Endothelial cell of umbilical vein (primary cell): Measurements from ENCODE around the gene SORCS1. TPM values are rescaled to one million over a fixed set of nuclear protein-coding genes. Genes with fewer than 3 reads are reported as not detected.

Experiments used
- BruUV-seq: library from RNA; stranded (reverse); fragments of 400-500 nt; replicated peaks from 2 replicates; lab custom pipeline; 2021; lab: Mats Ljungman, UMichigan
- CTCF ChIA-PET: fragments of 300-600, 350-600 bp; sonication (Branson Sonifier 250); formaldehyde crosslinking; loops from one replicate; lab custom pipeline; 2021; ENCODE audit warnings: antibody characterized with exemption, inconsistent platforms; lab: Charles Lee
- POLR2A ChIA-PET: fragments of 300-600, 350-600 bp; sonication (Branson Sonifier 250); formaldehyde crosslinking; loops from one replicate; lab custom pipeline; 2021; ENCODE audit warnings: antibody characterized with exemption, inconsistent platforms; lab: Charles Lee
- DNase-seq: peaks from one replicate; pipeline ENCODE4 v3.0.0-alpha.2; 2011; ENCODE audit warnings: low read depth, low spot score
- FAIRE-seq: peaks from 2 replicates; lab custom pipeline; 2011; peaks lifted over from hg19 to GRCh38; lab: Jason Lieb, UNC
- H2AFZ ChIP-seq: 2 replicates; pipeline ENCODE4 v1.6.0; 2012; ENCODE audit warnings: low read depth, low read length, control low read depth, inconsistent platforms
- H3K27ac ChIP-seq: 2 replicates; pipeline ENCODE4 v1.5.1; 2011; ENCODE audit warnings: low read depth, mild to moderate bottlenecking, control low read depth, low read length, moderate library complexity; ENCODE audit not compliant: insufficient read depth
- H3K27me3 ChIP-seq, 2 experiments: 2 replicates each; pipeline versions ENCODE4 v1.6.0 to v1.6.1; 2011; ENCODE audit warnings: low read length in 2 of 2, mixed read lengths in 1 of 2; ENCODE audit not compliant: control insufficient read depth in 2 of 2, insufficient read depth in 2 of 2
- H3K36me3 ChIP-seq, 2 experiments: 2 replicates in 1 of 2; 3 replicates in 1 of 2; pipeline ENCODE4 v1.5.1; 2011; ENCODE audit warnings: low read length in 2 of 2, mild to moderate bottlenecking in 1 of 2, moderate library complexity in 1 of 2; ENCODE audit not compliant: control insufficient read depth in 2 of 2, insufficient read depth in 2 of 2; ENCODE audit errors: extremely low read depth in 1 of 2
- H3K4me1 ChIP-seq: 3 replicates; pipeline ENCODE4 v1.5.1; 2011; ENCODE audit warnings: mild to moderate bottlenecking, low read length; ENCODE audit not compliant: control insufficient read depth, insufficient read depth; ENCODE audit errors: extremely low read depth
- H3K4me2 ChIP-seq: 2 replicates; pipeline ENCODE4 v1.6.1; 2011; ENCODE audit warnings: low read length, control low read depth, mixed read lengths; ENCODE audit not compliant: insufficient read depth
- H3K4me3 ChIP-seq, 3 experiments: fragments of 200-600 bp in 1 of 3; sonication (generic), shearing (Covaris generic) in 1 of 3; replicated peaks in 1 of 3; 2 replicates each; pipeline ENCODE4 v1.5.1; 2011 to 2016; ENCODE audit warnings: control low read depth in 3 of 3, low read length in 3 of 3, mild to moderate bottlenecking in 2 of 3, inconsistent platforms in 1 of 3, low read depth in 1 of 3, moderate library complexity in 1 of 3; ENCODE audit not compliant: insufficient read depth in 1 of 3
- H3K79me2 ChIP-seq: 2 replicates; pipeline ENCODE4 v1.6.0; 2012; ENCODE audit warnings: low read length, inconsistent platforms; ENCODE audit not compliant: control insufficient read depth, insufficient read depth
- H3K9ac ChIP-seq: replicated peaks from 2 replicates; pipeline ENCODE3; 2011; ENCODE audit warnings: low read length, control low read depth; ENCODE audit not compliant: insufficient read depth; ENCODE audit errors: extremely low read depth
- H3K9me1 ChIP-seq: replicated peaks from 3 replicates; pipeline ENCODE4 v1.6.0; 2011; ENCODE audit warnings: mild to moderate bottlenecking, low read length; ENCODE audit not compliant: control insufficient read depth, insufficient read depth; ENCODE audit errors: extremely low read depth
- H3K9me3 ChIP-seq: replicated peaks from 2 replicates; pipeline ENCODE4 v1.5.1; 2012; ENCODE audit warnings: low read length, inconsistent platforms; ENCODE audit not compliant: control insufficient read depth, insufficient read depth
- H4K20me1 ChIP-seq: replicated peaks from 2 replicates; pipeline ENCODE3; 2011; ENCODE audit warnings: mild to moderate bottlenecking, low read length; ENCODE audit not compliant: control insufficient read depth, insufficient read depth; ENCODE audit errors: extremely low read depth
- CTCF ChIP-seq, 2 donors: IDR thresholded peaks; 1 replicate in 1 of 2; 2 replicates in 1 of 2; pipeline ENCODE4 v1.5.1; 2011; ENCODE audit warnings: low read length in 2 of 2, mild to moderate bottlenecking in 2 of 2, moderate library complexity in 2 of 2, control low read depth in 1 of 2, inconsistent platforms in 1 of 2, low read depth in 1 of 2; ENCODE audit not compliant: insufficient read depth in 1 of 2; ENCODE audit errors: extremely low read depth in 1 of 2
- EZH2 ChIP-seq: IDR thresholded peaks from 2 replicates; pipeline ENCODE4 v1.6.1; 2012; ENCODE audit warnings: borderline replicate concordance, low read depth, mild to moderate bottlenecking, moderate library complexity, low read length, inconsistent platforms; ENCODE audit not compliant: severe bottlenecking
- FOS ChIP-seq: IDR thresholded peaks from 2 replicates; pipeline ENCODE4 v1.6.1; 2011; ENCODE audit warnings: mild to moderate bottlenecking, low read length, moderate library complexity, borderline replicate concordance; ENCODE audit not compliant: insufficient read depth
- GATA2 ChIP-seq: IDR thresholded peaks from 2 replicates; pipeline ENCODE4 v1.7.0; 2011; ENCODE audit warnings: low read depth, mild to moderate bottlenecking, moderate library complexity, mixed read lengths, low read length; ENCODE audit not compliant: insufficient read length, insufficient read depth
- JUN ChIP-seq: IDR thresholded peaks from 2 replicates; pipeline ENCODE4 v1.6.1; 2011; ENCODE audit warnings: borderline replicate concordance, low read depth; ENCODE audit not compliant: insufficient read length, insufficient read depth
- MAX ChIP-seq: IDR thresholded peaks from 2 replicates; pipeline ENCODE4 v1.6.1; 2011; ENCODE audit not compliant: insufficient read depth, insufficient read length
- MYC ChIP-seq: IDR thresholded peaks from one replicate; pipeline ENCODE4 v1.6.1; 2011; ENCODE audit warnings: mild to moderate bottlenecking, low read depth, low read length
- POLR2A ChIP-seq: IDR thresholded peaks from 2 replicates; pipeline ENCODE4 v1.6.1; 2012; ENCODE audit warnings: low read depth, mild to moderate bottlenecking, control low read depth, low read length
- POLR2AphosphoS5 ChIP-seq: IDR thresholded peaks from 2 replicates; pipeline ENCODE4 v1.6.1; 2012; ENCODE audit warnings: low read depth, mild to moderate bottlenecking, control low read depth, low read length, moderate library complexity; ENCODE audit not compliant: insufficient read depth
- dilution Hi-C: fragments of 300-500 bp; cut with MboI; formaldehyde crosslinking; loops from one replicate; pipeline ENCODE4 v1.15.0; 2019; ENCODE audit warnings: low sequenced_read_pairs; ENCODE audit not compliant: extremely low pct_ligation_motif_present
- intact Hi-C: fragments of 100-400 bp; cut with micrococcal nuclease; formaldehyde crosslinking; loops from one replicate; pipeline ENCODE4 v1.10.0; 2022
- polyA plus RNA-seq, 4 experiments: library from polyadenylated mRNA; depleted of rRNA in 3 of 4; stranded (reverse) in 3 of 4; unstranded in 1 of 4; fragments of >200 nt; gene quantifications; 2 replicates each; pipeline versions ENCODE4 v1.2.1 to v1.2.3, GENCODE V29; 2011 to 2012; ENCODE audit warnings: missing spikeins in 1 of 4
- total RNA-seq: library from RNA; stranded (reverse); gene quantifications from 2 replicates; pipeline ENCODE4 v1.2.3, GENCODE V29; 2021

SORCS1 gene
- total and polyA plus RNA-seq, 2 donors (not counting 3 experiments of a cell fraction or from before 2014, with no cell fraction given) = not detected

GRCh38 chr10:106636766-106637491, 527.6 kb downstream of the SORCS1 start:
- POLR2A ChIA-PET = no interaction called here
- Histone ChIP-seq H3K36me3 (no peaks in the 10 kb centered on the region), H2AFZ (no peak overlapping the region), H3K4me1 (no peaks in the 10 kb centered on the region), H3K9me3 (peaks cover 5% of the 10 kb centered on the region), H3K79me2 (no peaks in the 10 kb centered on the region), H3K27ac (no peak overlapping the region), H4K20me1 (no peaks in the 10 kb centered on the region), H3K4me3 (no peak overlapping the region), H3K9me1 (no peaks in the 10 kb centered on the region), H3K4me2 (no peak overlapping the region), H3K9ac (no peak overlapping the region), H3K27me3 (no peaks in the 10 kb centered on the region)
- no peak for TF ChIP-seq MYC
- TF ChIP-seq CTCF (IDR thresholded peaks at IDR 0.05; ENCODE audit: extremely low read depth in 1 of 2, insufficient read depth in 1 of 2, low read depth in 1 of 2, low read length in 2 of 2) = no peak
- TF ChIP-seq POLR2AphosphoS5 = no peak
- no peak for TF ChIP-seq POLR2A
- no peak for TF ChIP-seq MAX
- TF ChIP-seq GATA2 = no peak
- no peak for TF ChIP-seq FOS
- TF ChIP-seq JUN = no peak
- TF ChIP-seq EZH2 = no peak
- CTCF ChIA-PET = no interaction called here
- FAIRE-seq = no peak
- intact Hi-C loops (no loop called here), dilution Hi-C loops (no loop called here)
- no peak for DNase-seq
- no TSS peak for BruUV-seq
